K562 (cell line): ENCODE results near the gene CAPN13. TPM values are rescaled to one million over a fixed set of nuclear protein-coding genes. Genes with fewer than 3 reads are reported as not detected.

ENCODE experiments used
- ZMIZ1 ChIP-seq, 2 experiments: fragments of 150-350 bp in 1 of 2; IDR thresholded peaks; 2 replicates each; pipeline ENCODE4 v1.6.1; 2012 to 2016; ENCODE audit warnings: low read depth in 2 of 2, low read length in 2 of 2, mild to moderate bottlenecking in 1 of 2, moderate library complexity in 1 of 2
- ZNF561 ChIP-seq: fragments of 450-650 bp; formaldehyde crosslinking; conservative IDR thresholded peaks from 2 replicates; pipeline ENCODE4 v1.4.0; 2020; ENCODE audit warnings: mild to moderate bottlenecking, moderate library complexity
- polyA plus RNA-seq, 8 experiments: library from polyadenylated mRNA; depleted of rRNA in 4 of 8; stranded (reverse) in 5 of 8; unstranded in 3 of 8; fragments of >200 nt; fragmentation: Nextera tagmentation in 2 of 8; fragmentation: Illumina TruSeq in 1 of 8; extraction: Ambion mirVana in 2 of 8; extraction: Trizol in 1 of 8; gene quantifications; 2 replicates each; pipeline versions ENCODE4 v1.2.1 to v1.2.3, GENCODE V29; 2011 to 2014; ENCODE audit warnings: inconsistent platforms in 1 of 8, missing spikeins in 1 of 8
- total RNA-seq, 7 experiments: library from RNA; depleted of rRNA in 6 of 7; stranded (reverse); fragments of >200 nt in 6 of 7; fragmentation: Illumina TruSeq in 2 of 7; extraction: Trizol in 2 of 7; gene quantifications; 2 replicates each; pipeline versions ENCODE4 v1.2.1 to v1.2.3, GENCODE V29; 2011 to 2021; ENCODE audit warnings: low replicate concordance in 1 of 7
- TF ChIP-seq, protein P1 (sequence below): fragments of 450-650 bp; IDR thresholded peaks from 2 replicates; pipeline ENCODE4 v1.6.1; 2016
- TF ChIP-seq, protein P2 (sequence below): fragments of 450-650 bp; formaldehyde crosslinking; IDR thresholded peaks from 2 replicates; pipeline ENCODE4 v1.4.0; 2020; ENCODE audit warnings: mild to moderate bottlenecking, moderate library complexity

Gene CAPN13
- total and polyA plus RNA-seq, 9 of the 15 experiments (the other 6 are each of a cell fraction or from before 2014, with no cell fraction given), result not detected

DNA sequence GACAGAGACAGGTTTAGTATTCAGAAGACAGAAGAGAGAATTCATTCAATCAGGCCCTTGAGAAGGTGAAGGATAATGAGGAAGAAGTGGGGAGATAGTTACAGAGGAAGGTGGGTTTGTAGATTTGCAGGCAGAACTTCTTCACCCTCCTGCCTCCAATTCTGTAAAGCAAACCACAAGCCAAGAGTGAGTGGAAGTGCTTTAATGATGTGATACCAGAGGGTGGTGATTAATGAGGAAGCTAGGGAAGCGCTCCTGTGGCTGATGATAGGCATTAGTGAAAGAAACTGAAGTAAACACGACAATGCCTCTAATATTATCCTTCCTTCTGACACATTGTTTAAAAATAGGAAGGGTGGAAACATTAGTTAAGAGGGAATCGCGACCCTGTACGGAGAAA, 78.2 kb downstream of the CAPN13 start (continued):
- TF ChIP-seq, protein P1, sequence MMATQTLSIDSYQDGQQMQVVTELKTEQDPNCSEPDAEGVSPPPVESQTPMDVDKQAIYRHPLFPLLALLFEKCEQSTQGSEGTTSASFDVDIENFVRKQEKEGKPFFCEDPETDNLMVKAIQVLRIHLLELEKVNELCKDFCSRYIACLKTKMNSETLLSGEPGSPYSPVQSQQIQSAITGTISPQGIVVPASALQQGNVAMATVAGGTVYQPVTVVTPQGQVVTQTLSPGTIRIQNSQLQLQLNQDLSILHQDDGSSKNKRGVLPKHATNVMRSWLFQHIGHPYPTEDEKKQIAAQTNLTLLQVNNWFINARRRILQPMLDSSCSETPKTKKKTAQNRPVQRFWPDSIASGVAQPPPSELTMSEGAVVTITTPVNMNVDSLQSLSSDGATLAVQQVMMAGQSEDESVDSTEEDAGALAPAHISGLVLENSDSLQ, result no peak
- TF ChIP-seq, protein P2, sequence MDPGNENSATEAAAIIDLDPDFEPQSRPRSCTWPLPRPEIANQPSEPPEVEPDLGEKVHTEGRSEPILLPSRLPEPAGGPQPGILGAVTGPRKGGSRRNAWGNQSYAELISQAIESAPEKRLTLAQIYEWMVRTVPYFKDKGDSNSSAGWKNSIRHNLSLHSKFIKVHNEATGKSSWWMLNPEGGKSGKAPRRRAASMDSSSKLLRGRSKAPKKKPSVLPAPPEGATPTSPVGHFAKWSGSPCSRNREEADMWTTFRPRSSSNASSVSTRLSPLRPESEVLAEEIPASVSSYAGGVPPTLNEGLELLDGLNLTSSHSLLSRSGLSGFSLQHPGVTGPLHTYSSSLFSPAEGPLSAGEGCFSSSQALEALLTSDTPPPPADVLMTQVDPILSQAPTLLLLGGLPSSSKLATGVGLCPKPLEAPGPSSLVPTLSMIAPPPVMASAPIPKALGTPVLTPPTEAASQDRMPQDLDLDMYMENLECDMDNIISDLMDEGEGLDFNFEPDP (CRISPR knock-in tag), result no peak
- TF ChIP-seq ZNF561 (CRISPR knock-in tag) (no peak), ZMIZ1 (IDR thresholded peaks at IDR 0.05; ENCODE audit: low read depth in 2 of 2, low read length in 2 of 2) (no peak)
- TF ChIP-seq, all 486 proteins: peak for 0
